Jurkat, Clone E6-1 (cell line): ENCODE results near the gene PILRA.
A peak's percentile ranks its signal among the peaks of the same experiment; 100 is the strongest.
"Not testable (repeated sequence)": the region's sequence is repeated elsewhere in the genome, so short reads cannot be mapped to it uniquely, and the experiment has no call there.

Experiments used
- DNase-seq: peaks from one replicate; pipeline ENCODE4 v3.0.0-alpha.2; 2011; ENCODE audit warnings: low read depth, low spot score
- H3K4me3 ChIP-seq: 2 replicates; pipeline ENCODE4 v1.5.1; 2011; ENCODE audit warnings: mild to moderate bottlenecking, low read length, control low read depth, moderate library complexity

Gene PILRA

GRCh38 chr7:100373870-100374598 lies 747 bp downstream of the PILRA start:
- H3K4me3 ChIP-seq, DNase-seq: not testable (repeated sequence)

- DNase-seq: peak; percentile 59
- H3K4me3 ChIP-seq: no peak overlapping the region
Observed at GRCh38 chr7:100374601-100375000, 1.3 kb downstream of the PILRA start.

- DNase-seq: no peak
- H3K4me3 ChIP-seq: no peak overlapping the region
Observed at GRCh38 chr7:100376066-100376465, 2.8 kb downstream of the PILRA start.

GRCh38 chr7:100378114-100378755 lies 4.9 kb downstream of the PILRA start:
- no peak overlapping the region for H3K4me3 ChIP-seq
- no peak for DNase-seq

DNA sequence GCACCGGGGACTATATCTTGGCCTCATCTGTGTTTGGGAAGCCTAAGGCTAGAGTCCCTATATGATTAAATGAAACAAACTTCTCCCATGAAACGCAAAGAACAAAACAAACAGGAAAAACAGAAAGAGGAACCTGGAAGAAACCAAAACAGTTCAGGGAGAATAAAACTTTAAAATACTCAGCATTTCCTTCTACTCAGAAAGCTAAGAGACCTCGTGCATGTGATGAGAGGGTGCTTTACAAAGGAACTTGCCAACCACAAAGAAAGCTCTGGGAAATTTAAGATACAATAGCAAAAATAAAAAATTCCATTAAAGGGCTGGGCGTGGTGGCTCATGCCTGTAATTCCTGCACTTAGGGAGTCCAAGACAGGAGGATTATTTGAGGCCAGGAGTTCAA lies 6.9 kb downstream of the PILRA start:
- no peak for DNase-seq
- H3K4me3 ChIP-seq: no peak overlapping the region

DNA sequence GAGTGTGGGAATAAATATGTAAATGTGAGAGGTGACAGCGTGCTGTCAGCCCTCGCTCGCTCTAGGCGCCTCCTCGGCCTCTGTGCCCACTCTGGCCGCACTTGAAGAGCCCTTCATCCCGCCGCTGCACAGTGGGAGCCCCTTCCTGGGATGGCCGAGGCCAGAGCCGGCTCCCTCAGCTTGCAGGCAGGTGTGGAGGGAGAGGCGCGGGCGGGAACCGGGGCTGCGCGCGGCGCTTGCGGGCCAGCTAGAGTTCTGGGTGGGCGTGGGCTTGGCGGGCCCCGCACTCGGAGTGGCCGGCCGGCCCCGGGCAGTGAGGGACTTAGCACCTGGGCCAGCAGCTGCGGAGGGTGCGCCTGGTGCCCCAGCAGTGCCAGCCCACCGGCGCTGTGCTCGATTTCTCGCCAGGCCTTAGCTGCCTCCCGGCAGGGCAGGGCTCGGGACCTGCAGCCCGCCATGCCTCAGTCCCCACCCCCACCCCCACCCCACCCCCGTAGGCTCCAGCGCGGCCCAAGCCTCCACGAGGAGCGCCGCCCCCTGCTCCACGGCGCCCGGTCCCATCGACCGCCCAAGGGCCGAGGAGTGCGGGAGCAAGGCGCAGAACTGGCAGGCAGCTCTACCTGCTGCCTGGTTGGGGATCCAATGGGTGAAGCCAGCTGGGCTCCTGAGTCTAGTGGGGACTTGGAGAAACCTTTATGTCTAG lies 8.4 kb downstream of the PILRA start:
- DNase-seq, H3K4me3 ChIP-seq: not testable (repeated sequence)

DNA sequence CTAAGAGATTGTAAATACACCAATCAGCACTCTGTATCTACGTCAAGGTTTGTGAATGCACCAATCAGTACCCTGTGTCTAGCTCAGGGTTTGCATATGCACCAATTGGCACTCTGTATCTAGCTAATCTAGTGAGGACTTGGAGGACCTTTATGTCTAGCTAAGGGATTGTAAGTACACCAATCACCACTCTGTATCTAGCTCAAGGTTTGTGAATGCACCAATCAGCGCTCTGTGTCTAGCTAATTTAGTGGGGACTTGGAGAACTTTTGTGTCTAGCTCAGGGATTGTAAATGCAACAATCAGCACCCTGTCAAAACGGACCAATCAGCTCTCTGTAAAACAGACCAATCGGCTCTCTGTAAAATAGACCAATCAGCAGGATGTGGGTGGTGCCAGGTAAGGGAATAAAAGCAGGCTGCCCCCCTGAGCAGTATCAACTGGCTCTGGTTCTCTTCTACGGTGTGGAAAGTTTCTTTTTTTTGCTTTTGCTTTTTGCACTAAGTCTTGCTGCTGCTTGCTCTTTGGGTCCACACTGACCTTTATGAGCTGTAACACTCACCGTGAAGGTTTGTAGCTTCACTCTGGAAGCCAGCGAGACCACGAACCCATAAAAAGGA lies 9.1 kb downstream of the PILRA start:
- not testable (repeated sequence) for H3K4me3 ChIP-seq, DNase-seq

DNA sequence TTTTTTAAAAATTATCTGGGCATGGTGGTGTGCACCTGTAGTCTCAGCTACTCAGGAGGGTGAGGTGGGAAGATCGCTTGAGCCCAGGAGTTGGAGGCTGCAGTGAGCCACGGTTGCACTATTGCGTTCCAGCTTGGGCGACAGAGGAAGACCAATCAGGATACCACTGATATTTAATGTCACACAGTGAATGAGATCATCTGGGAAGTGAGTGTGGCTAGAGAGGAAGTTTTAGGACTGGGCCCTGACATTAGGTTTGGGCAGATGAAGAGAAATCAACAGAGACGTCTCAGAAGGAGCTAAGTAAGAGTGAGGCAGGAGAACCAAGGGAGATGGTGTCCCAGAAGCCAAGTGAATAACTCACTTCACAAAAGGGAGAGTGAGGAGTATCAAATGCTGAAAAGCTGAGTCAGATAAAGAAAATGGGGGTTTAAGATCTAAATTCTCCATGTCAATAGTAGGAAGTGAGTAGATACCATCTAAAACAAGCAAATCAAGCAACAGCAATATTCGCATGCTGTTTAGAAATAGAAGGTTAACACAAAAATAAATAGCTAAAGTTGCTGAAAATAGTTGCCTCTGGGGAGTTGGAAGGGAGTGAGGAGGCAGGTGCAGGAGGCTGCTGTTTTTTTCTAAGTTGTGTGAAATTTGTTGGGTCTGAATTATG lies 11.5 kb downstream of the PILRA start:
- no peak overlapping the region for H3K4me3 ChIP-seq
- DNase-seq: no peak

DNA sequence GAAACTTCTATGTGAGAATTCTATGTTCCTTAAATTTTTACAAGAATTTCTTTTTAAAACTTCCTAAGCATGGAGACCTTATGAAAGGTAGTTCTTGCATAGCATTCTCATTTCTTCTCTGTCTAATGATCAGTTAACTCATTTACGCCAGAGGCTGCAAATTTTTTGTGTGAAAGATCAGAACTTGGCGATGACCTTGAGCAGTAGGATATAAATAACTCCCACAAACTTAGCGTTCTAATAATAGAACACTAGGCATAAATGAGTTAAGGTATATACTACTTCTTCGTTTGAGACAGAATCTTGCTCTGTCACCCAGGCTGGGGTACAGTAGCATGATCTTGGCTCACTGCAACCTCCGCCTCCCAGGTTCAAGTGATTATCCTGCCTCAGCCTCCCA lies 13.7 kb downstream of the PILRA start:
- no peak overlapping the region for H3K4me3 ChIP-seq
- no peak for DNase-seq

DNA sequence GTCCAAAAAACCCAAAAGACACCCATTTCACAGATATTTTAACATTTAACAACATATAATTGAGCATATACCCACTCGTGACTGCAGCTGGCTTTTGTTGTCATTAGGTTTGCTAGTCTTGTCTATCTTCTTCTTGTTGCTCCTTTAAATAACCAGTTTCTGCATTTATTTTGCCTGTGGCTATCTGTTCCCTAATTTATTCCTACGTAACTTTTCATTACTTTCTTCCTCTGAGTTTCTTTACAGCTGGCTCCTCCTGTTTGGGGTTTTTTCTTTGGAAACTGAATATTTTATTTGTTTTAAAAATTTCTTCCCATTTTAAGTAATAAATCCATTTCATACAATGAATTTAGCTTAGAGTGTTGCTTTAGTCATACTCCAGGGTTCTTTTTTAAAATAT lies 14.4 kb downstream of the PILRA start:
- DNase-seq: no peak
- no peak overlapping the region for H3K4me3 ChIP-seq

DNA sequence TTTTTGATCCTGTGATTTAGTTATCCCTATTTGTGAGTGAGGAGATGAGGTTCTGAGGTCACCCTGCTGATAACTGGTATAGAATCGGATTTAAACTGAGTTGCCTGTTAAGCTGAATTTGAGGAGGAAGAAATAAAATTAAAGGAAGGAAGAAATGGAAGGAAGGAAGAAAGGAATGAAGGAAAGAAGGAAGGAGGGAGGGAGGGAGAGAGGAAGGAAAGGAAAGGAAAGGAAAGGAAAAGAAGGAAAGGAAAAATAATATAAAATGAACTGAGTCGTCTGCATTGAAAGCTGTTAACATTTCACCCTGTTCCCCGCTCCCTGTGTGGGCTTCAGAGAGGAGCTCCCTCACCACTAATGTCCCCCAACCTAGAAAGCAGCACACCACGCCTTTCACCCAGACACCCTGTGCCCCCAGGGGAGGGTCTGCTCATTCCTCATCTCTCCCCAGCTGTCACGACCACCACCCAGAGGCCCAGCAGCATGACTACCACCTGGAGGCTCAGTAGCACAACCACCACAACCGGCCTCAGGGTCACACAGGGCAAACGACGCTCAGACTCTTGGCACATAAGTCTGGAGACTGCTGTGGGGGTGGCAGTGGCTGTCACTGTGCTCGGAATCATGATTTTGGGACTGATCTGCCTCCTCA lies 16.3 kb downstream of the PILRA start:
- no peak overlapping the region for H3K4me3 ChIP-seq
- no peak for DNase-seq

- H3K4me3 ChIP-seq: no peak overlapping the region
- DNase-seq: no peak
Observed at GRCh38 chr7:100390286-100391009, 17.2 kb downstream of the PILRA start.

- H3K4me3 ChIP-seq: no peak overlapping the region
- DNase-seq: no peak
Observed at GRCh38 chr7:100393233-100393905, 20.1 kb downstream of the PILRA start.

- no peak overlapping the region for H3K4me3 ChIP-seq
- DNase-seq: no peak
Observed at GRCh38 chr7:100394077-100394476, 20.8 kb downstream of the PILRA start.

GRCh38 chr7:100396421-100396982 lies 23.2 kb downstream of the PILRA start:
- H3K4me3 ChIP-seq: no peak overlapping the region
- peak; percentile 51 for DNase-seq

GRCh38 chr7:100397315-100398081 lies 24.2 kb downstream of the PILRA start:
- no peak for DNase-seq
- no peak overlapping the region for H3K4me3 ChIP-seq

DNA sequence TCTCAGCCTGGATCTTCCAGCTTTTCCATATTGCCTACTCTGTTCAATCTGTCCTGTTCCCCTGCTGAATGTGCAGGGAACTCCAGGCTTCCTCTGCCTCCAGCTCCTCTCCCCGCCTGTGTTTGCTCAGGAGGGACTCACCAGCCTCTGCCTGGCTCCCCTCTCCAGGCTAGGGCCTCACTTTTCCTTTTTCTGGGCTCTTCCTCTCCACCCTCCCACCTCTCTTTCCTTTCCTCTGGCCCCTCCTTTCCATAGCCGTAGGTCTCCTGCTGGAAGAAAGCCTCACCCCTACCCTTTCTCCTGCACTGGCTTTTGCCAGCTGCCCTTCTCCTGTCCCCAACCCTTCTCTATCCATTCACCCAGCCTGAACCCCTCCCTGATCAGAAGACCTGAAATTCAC lies 25.0 kb downstream of the PILRA start:
- no peak overlapping the region for H3K4me3 ChIP-seq
- DNase-seq: no peak
